ENCODE measurements around the gene MYO1C. TPM values are rescaled to one million over a fixed set of nuclear protein-coding genes. Genes with fewer than 3 reads are reported as not detected.
"Not testable (repeated sequence)": the region's sequence is repeated elsewhere in the genome, so short reads cannot be mapped to it uniquely, and the experiment has no call there.

The MYO1C gene
- polyA plus RNA-seq, 1 experiment = 321 TPM

- Histone ChIP-seq H3K27me3 (ENCODE audit: control insufficient read depth, insufficient read depth, low read length) (no peaks in the 10 kb centered on the region), H3K4me3 (ENCODE audit: low read depth, low read length) (no peak overlapping the region), H3K36me3 (ENCODE audit: control insufficient read depth, insufficient read depth, low read length) (0 out of 2 replicates have a peak, but pooled peaks cover 3% of the 10 kb centered on the region)
- DNase-seq (ENCODE audit: low read depth) = no peak
- no peak for TF ChIP-seq CTCF (IDR thresholded peaks at IDR 0.05; ENCODE audit: insufficient read depth, low read depth, low read length)
- ChIA-PET POLR2A (no interaction called here), CTCF (no interaction called here)
Observed at GRCh38 chr17:1446201-1446600, 46.3 kb downstream of the MYO1C start.

GRCh38 chr17:1445695-1446094, 46.8 kb downstream of the MYO1C start:
- H3K4me3 ChIP-seq (ENCODE audit: low read depth, low read length); CTCF ChIA-PET; H3K27me3 ChIP-seq (ENCODE audit: control insufficient read depth, insufficient read depth, low read length); POLR2A ChIA-PET; DNase-seq (ENCODE audit: low read depth); H3K36me3 ChIP-seq (ENCODE audit: control insufficient read depth, insufficient read depth, low read length): not testable (repeated sequence)

- POLR2A ChIA-PET; H3K36me3 ChIP-seq (ENCODE audit: control insufficient read depth, insufficient read depth, low read length); CTCF ChIA-PET: not testable (repeated sequence)
Observed at GRCh38 chr17:1442721-1443120, 49.8 kb downstream of the MYO1C start.

GRCh38 chr17:1442187-1442586, 50.3 kb downstream of the MYO1C start:
- POLR2A ChIA-PET = interaction anchor here (0.7 kb wide), 1 partner anchor 76 kb away, joined by 4 read pairs; no protein-coding TSS in a partner anchor
- CTCF ChIA-PET = no interaction called here
- TF ChIP-seq CTCF (IDR thresholded peaks at IDR 0.05; ENCODE audit: insufficient read depth, low read depth, low read length) = no peak
- no peak overlapping the region for H3K4me3 ChIP-seq (ENCODE audit: low read depth, low read length)
- H3K27me3 ChIP-seq (ENCODE audit: control insufficient read depth, insufficient read depth, low read length) = no peaks in the 10 kb centered on the region
- DNase-seq (ENCODE audit: low read depth) = no peak
- peaks cover 1% of the 10 kb centered on the region for H3K36me3 ChIP-seq (ENCODE audit: control insufficient read depth, insufficient read depth, low read length)

More at GRCh38 chr17:1442721-1443120, 49.8 kb downstream of the MYO1C start:
- H3K4me3 ChIP-seq (ENCODE audit: low read depth, low read length); H3K27me3 ChIP-seq (ENCODE audit: control insufficient read depth, insufficient read depth, low read length); DNase-seq (ENCODE audit: low read depth): not testable (repeated sequence)

- CTCF ChIA-PET = interaction anchor here (0.7 to 1.5 kb wide), 2 partner anchors 16 to 174 kb away, joined by 3 to 4 read pairs; partner anchors contain the start of gene CRK
- Histone ChIP-seq H3K27me3 (ENCODE audit: control insufficient read depth, insufficient read depth, low read length) (no peaks in the 10 kb centered on the region), H3K36me3 (ENCODE audit: control insufficient read depth, insufficient read depth, low read length) (peaks cover 5% of the 10 kb centered on the region), H3K4me3 (ENCODE audit: low read depth, low read length) (no peak overlapping the region)
- DNase-seq (ENCODE audit: low read depth) = no peak
- TF ChIP-seq CTCF (IDR thresholded peaks at IDR 0.05; ENCODE audit: insufficient read depth, low read depth, low read length) = no peak
- POLR2A ChIA-PET = no interaction called here
Observed at GRCh38 chr17:1440921-1441320, 51.6 kb downstream of the MYO1C start.

- TF ChIP-seq CTCF (IDR thresholded peaks at IDR 0.05; ENCODE audit: insufficient read depth, low read depth, low read length) = no peak
- Histone ChIP-seq H3K4me3 (ENCODE audit: low read depth, low read length) (no peak overlapping the region), H3K27me3 (ENCODE audit: control insufficient read depth, insufficient read depth, low read length) (no peaks in the 10 kb centered on the region), H3K36me3 (ENCODE audit: control insufficient read depth, insufficient read depth, low read length) (peaks cover 11% of the 10 kb centered on the region)
- DNase-seq (ENCODE audit: low read depth) = no peak
- ChIA-PET POLR2A (no interaction called here), CTCF (interaction anchor here (0.6 to 0.7 kb wide), 2 partner anchors 15 to 240 kb away, joined by 3 read pairs; no protein-coding TSS in a partner anchor)
Observed at GRCh38 chr17:1438593-1439083, 53.8 kb downstream of the MYO1C start.

Measured in BJ (cell line).